GM18502 (cell line): ENCODE results near the gene TNFRSF17.
"Not testable (repeated sequence)": the region's sequence is repeated elsewhere in the genome, so short reads cannot be mapped to it uniquely, and the experiment has no call there.

ENCODE experiments used
- ATAC-seq: cut with Tn5 transposase; IDR thresholded peaks from one replicate; pipeline ENCODE4 v1.9.1; 2021; ENCODE audit warnings: mild to moderate bottlenecking; ENCODE audit not compliant: unreplicated experiment, poor library complexity

Gene TNFRSF17

DNA sequence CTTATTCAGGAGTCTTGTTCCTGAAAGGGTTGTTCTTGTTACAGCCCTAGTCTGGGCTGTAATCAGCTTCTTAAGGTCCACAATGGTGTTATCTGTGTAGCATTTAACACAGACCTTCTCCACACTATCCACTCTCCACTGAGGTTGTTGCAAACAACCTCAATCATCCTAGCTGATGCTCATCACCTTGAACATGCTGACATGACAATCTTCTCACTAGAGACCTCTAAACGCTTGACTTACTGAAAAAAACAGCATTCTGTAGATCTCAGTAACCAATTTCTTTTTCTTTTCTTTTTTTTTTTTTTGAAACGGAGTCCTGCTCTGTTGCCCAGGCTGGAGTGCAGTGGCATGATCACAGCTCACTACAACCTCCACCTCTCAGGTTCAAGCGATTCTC is 3.6 kb downstream of the TNFRSF17 start:
- no peak for ATAC-seq

DNA sequence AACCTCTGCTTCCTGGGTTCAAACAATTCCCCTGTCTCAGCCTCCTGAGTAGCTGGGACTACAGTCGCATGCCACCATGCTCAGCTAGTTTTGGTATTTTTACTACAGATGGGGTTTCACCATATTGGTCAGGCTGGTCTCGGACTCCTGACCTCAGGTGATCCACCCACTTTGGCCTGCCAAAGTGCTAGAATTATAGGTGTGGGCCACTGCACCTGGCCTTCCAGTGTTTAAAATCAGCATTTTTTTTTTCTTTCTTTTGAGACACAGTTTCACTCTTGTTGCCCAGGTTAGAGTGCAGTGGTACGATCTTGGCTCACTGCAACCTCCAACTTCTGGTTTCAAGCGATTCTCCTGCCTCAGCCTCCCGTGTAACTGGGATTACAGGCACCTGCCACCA is 5.3 kb downstream of the TNFRSF17 start:
- ATAC-seq, result not testable (repeated sequence)

DNA sequence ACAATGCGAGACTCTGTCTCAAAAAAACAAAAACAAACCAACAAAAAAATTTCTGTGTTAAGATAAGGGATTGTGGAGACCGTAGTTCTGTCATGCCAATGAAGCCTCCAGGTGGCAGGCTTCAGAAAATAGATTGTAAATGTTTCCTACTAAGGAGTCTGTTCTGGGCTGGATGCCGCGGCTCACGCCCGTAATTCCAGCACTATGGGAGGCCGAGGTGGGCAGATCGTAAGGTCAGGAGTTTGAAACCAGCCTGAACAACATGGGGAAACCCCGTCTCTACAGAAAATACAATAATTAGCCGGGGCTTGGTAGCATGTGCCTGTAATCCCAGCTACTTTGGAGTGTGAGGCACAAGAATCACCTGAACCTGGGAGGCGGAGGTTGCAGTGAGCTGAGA is 7.1 kb downstream of the TNFRSF17 start:
- ATAC-seq, result no peak

DNA sequence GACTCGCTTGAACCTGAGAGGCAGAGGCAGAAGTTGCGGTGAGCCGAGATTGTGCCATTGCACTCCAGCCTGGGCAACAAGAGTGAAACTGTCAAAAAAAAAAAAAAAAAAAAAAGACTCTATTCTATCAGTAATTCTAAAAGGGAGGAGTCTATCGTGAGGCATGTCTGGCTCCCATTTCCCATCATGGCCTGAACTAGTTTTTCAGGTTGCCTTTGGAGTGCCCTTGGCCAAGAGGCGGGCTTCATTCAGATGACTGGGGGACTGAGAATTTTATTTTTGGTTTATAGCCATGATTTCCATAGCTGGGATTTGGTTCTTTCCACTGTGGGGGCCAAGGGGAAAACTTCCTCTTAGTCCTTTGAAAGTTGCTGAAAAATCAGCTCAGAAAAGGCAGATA is 8.1 kb downstream of the TNFRSF17 start:
- ATAC-seq, result no peak

DNA sequence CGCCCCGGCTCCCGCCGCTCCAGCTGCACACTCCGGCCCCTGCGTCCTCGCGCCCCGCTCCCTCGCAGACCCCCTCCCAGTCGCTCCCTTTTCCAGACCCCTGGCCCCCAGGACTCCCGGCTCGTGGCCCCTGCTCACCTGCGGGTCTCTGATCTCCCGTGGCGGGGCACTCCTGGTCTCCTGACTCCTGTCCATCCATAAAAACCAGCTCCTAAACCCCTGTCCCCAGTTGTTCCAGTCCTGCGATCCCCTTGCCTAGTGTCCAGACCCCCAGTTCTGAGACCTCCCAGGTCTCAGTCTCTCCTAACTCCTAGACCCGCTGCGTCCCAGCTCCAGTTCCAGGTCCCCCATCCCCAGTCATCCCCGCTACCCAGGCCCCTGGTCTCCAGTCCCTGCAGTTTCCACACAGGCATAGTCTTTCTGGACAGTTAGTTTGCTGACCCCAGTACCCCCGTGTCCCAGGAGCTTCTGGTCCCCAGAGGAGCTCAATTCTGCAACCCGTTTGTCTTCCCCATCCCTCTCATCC is 11.9 kb downstream of the TNFRSF17 start:
- peak; percentile 5 for ATAC-seq

DNA sequence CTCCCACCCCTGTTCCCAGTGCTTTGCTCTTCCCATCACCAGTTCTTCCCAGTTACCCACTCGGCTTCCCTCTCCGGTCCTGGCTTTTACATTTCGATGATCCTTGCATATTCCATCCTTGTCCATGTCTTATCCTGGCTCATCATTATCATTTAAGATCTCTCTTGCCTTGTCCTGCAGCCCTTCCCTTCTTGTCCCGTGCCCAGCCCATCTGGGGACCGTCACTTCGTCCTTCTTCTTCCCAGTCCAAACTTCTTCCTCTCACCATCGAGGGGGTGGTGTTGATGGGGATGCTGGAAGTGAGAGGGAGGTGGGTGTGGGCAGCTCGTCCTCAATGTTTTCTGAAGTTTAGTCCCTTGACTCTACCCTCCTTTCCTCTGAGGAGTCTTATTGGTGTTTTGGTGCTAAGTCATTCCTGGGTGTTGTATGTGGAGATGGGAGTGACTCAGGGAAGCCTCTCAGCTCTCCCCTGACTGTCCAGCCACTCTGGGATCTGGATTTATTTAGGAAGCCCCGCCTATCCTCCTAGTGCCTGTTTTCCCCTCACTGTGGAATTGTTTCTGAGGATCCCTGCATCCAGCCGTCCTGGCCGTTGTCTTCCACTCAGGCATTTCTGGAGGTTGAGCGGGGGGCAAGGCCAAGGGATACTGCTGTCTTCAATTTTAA is 12.5 kb downstream of the TNFRSF17 start:
- ATAC-seq, result no peak

DNA sequence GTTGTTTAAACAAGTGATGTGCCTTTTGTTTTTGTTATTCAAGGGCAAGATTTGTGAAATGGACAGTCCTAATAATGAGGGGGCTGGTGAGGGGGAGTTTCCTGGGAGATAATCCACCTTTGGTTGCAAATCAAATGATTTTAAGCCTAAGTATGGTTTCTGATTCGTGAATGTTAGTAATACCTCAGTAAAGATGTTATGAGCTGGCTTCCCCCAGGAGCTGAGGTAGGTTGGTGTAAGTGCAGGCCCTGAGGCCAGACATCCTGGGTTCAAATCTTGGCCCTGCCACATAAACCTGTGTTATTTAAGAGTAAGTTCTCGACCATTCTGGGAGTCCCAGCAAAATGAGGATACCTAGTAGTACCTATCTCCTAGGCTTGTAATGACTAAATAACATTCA is 13.1 kb downstream of the TNFRSF17 start:
- no peak for ATAC-seq

DNA sequence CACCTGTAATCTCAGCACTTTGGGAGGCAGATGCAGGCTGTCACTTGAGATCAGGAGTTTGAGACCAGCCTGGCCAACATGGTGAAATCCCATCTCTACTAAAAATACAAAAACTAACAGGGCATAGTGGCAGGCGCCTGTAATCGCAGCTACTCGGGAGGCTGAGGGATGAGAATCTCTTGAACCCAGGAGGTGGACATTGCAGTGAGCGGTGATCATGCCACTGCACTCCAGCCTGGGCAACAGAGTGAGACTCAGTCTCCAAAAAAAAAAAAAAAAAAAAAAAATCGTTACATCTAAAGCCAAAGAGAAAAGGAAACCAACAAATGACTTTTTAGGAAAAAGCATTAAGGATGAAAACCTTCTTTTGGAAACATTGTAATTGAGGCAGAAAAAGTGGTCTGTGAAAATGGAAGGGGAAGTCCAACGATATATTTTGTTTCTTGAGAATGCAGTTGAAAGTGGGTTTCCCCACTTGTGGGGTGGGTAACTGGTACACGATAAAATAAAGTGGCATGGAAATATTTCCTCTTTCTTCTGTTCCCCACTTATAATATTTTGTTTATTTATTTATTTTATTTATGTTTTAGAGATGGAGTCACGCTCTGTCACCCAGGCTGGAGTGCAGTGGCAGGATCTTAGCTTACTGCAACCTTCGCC is 14.1 kb downstream of the TNFRSF17 start:
- no peak for ATAC-seq

DNA sequence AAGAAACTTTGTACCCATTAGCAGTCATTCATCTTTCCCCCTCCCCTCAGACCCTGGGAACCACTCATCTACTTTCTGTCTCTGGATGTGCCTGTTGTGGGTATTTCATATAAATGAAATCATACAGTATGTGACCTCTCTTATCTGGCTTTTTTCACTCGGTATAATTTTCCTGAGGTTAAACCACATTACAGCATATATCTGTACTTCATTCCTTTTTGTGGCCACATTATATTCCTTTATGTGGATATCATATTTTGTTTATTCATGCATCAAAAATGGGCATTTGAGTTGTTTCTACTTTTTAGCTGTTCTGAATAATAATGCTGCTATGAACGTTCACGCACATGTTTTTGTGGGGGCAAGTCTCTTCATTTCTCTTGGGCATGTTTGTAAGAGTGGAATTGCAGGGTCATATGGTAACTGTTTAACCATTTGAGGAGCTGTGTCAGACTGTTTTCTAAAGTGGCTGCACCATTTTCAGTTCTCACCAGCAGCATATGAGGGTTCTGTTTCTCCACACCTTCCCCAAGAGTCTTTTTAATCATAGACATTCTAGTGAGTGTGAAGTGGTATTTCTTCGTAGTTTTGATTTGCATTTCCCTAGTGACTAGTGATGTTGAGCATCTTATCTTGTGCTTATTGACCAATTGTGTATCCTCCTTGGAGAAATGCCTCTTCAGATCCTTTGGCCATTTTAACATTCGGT is 15.3 kb downstream of the TNFRSF17 start:
- ATAC-seq, result peak; percentile 43

DNA sequence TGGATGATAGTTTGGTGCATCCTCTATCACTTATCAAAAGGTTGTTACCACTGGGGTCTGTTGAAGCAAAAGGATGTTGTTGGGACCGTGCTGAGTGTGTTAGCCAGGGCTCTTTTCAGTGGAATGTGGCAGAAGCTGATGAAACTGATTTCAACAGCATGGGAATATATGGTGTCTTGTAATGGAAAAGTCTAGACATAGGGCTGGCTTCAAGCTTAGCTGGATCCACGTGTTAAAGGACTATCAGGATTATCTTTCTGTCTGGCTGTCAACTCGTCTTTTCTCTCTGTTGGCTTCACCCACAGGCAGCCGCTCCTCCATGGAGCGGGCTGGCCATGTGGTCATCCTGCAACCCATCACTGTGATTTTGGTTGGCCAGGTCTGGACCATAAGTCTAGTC is 20.2 kb downstream of the TNFRSF17 start:
- ATAC-seq, result no peak

DNA sequence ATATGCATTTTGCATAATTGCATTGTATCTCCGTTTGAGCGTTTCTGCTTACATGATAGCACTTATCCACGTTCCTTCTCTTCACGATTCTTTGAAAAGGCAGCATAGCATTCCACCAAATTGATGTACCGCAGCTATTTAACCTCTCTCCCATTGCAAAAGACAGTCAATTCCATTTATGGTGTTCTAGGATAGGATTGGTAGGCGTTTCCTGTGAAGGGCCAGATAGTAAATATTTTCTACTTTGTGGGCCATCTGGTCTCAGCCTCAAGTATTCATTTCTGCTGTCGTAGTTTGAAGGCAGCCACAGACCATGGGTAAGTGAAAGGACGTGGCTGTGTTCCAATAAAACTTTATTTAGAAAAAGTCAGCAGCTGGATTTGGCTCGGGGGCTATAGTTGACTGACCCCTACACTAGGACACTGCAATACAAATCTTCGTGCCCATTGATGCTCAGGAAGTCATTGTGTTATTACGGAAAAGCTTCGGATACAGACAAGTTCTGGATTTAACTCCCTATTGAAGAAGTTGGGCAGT is 21.6 kb downstream of the TNFRSF17 start:
- ATAC-seq, result no peak

DNA sequence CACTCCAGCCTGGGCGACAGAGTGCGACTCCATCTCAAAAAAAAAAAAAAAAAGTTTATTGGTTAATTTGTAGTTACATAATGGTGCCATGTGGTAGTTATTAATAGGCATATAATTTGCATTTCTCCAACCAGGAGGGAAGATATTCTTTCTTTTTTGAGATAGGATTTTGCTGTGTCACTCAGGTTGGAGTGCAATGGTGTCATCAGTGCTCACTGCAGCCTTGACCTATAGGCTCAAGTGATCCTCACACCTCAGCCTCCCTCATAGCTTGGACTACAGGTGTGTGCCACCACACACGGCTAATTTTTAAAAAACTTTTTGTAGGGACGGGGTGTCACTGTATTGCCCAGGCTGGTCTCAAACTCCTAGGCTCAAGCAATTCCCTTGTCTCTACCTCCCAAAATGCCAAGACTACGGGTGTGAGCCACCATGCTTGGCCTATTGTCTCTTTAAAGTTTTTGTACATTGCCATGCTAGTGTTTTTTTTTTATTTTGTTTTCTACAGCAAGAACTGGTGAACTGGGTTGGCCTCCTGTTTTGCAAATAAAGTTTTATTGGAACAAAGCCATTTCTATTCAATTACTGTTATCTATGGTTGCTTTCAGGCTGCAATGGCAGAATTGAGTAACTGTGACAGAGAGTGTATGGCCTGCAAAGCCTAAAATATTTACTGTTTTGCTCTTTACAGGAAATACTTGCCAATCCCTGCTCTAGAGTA is 23.4 kb downstream of the TNFRSF17 start:
- ATAC-seq, result no peak

DNA sequence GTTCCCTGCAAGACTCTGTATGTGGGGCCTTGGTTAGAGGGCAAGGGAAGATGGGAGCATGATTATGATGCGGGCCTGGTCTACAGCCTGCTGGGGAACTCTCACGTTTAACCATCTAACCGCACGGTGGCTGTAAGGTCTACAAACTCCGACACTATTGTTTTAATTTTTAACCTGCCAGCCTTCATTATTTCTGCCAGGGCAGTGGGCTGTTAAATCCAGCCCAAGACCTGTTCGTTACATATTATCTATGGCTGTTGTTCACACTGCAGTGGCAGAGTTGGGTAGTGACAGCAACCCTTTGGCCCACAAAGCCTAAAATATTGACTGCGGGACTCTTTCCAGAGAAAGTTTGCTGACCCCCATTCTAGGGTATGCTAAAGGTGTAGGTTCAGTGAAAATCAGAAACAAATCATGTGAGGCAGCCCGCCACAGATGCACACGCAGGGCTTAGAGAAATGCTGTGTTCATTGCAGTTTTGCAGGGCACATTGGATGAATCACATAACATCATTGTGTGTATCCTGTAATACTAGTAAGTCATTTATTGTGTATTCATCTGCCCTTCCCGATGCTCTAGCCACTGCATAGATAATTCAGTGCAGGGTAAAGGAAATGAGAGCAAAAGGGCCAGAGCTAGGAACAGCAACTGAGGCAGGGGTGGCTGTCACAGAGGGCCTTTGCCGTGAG is 25.8 kb downstream of the TNFRSF17 start:
- ATAC-seq, result no peak

DNA sequence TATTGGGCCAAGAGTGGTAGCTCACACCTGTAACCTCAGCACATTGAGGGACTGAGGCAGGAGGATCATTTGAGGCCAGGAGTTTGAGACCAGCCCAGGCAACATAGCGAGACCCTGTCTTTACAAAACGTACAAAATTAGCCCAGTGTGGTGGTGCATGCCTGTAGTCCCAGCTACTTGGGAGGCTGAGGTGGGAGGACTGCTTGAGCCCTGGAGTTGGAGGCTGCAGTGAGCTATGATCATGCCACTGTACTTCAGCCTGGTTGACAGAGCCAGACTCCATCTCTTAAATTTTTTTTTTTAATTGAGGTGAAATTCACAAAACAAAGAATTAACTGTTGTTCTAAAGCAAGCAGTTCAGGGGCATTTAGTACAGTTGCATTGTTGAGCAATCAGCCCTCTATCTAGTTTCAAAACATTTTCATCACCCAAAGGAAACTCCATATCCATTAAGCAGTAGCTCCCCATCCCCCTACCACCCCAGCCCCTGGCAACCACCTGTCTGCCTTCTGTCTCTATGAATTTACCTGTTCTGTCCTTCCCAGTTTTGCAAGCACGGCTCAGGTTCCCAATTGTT is 27.1 kb downstream of the TNFRSF17 start:
- ATAC-seq, result no peak

DNA sequence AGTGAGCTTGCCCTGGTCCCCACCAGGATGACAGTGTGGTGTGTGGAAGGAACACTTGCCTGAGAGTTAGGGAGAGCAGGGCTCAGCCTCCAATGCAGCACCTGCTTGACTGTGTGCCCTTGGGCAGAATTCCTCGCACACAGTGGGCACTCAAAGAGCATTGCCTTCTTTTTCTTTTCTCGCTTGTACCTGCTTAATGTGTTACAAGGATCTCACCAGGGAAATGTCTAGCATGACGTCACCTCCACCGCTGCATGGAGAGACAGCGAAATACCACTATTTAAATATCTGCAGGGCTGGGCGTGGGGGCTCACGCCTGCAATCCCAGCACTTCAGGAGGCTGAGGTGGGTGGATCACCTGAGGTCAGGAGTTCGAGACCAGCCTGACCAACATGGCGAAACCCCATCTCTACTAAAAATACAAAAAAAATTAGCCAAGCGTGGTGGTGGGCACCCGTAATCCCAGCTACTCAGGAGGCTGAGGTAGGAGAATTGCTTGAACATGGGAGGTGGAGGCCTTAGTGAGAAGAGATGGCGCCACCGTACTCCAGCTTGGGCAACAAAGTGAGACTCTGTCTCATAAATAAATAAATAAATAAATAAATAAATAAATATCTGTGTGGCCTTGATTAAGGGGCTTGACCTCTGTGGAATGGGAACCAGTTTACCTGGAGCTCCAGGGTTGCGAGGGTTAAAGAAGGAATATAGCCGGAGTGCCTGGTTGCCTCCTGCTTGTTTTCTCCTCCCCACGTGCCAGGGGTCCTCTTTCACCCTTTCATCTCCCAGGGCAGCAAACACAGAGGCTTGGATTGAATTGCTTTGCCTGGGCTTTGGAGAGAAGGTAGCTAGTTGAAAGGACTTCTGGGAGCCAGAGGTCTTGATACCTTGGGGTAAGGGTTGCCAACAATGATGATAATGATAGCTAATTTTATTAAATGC is 27.8 kb downstream of the TNFRSF17 start:
- no peak for ATAC-seq

DNA sequence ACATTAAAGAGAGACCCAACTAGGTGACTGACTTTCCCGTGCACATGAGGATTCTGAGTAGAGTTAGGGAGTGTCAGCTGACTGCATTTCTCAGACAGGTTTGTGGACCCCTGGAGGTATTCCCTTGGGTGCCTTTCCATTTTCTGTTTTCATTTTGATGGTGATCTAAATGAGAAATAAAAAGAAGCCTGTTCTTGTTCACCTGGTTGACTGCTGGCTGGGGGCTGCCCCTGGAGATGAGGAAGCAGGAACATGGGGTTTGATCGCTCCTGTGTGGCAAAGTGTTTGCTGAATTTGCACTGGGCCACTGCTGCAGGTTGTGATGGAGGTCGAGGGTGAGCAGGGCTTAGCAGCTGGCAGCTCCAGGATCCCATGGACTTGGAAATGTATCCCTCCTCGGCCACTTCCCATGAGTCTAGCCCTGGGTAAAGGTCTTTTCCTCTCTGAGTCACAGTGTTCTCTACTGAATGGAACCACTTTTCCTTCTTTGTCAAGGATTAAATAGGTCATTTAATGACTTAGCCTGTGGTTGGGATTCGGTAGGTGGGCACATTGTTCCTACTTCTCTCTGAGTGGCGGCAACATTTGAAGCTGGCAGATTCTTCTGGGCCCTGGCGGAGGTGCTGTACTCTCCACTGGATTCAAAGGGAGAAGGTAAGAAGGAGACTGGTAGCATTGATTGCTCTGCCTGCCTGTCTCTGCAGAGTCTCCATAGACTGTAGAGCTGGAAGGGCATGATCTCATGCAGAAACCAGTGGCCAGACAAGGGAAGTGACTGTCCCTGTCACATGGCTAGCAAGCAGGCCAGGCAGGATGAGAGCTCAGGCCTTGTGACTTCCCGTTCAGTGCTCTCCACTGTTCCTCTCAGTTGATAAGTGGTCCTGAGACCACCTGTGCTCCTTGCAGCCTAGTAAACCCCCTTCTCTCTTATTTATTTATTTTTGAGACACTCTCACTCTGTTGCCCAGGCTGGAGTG is 29.4 kb downstream of the TNFRSF17 start:
- ATAC-seq, result no peak
